K562 (cell line): ENCODE measurements around the gene DCTN2. TPM values are rescaled to one million over a fixed set of nuclear protein-coding genes. Genes with fewer than 3 reads are reported as not detected.

ENCODE experiments used
- ARNT ChIP-seq, 2 experiments: fragments of 450-650 bp; IDR thresholded peaks; 2 replicates each; pipeline ENCODE4 v1.6.1; 2016; ENCODE audit warnings: mild to moderate bottlenecking in 1 of 2
- BCOR ChIP-seq: fragments of 450-650 bp; IDR thresholded peaks from 2 replicates; pipeline ENCODE4 v1.6.1; 2016
- CBFB ChIP-seq: sonication (generic); formaldehyde crosslinking; IDR thresholded peaks from 2 replicates; pipeline ENCODE4 v1.4.0; 2020; ENCODE audit warnings: mild to moderate bottlenecking, missing genetic modification reagents
- KLF10 ChIP-seq: fragments of 250-450 bp; sonication (Bioruptor Pico); IDR thresholded peaks from 2 replicates; pipeline ENCODE4 v1.6.1; 2021; ENCODE audit warnings: matching md5 sums
- SMAD2 ChIP-seq: fragments of 150-350 bp; IDR thresholded peaks from 2 replicates; pipeline ENCODE4 v1.6.1; 2014; ENCODE audit warnings: low read depth, mild to moderate bottlenecking, low read length
- SP1 ChIP-seq: sonication (generic); formaldehyde crosslinking; IDR thresholded peaks from 2 replicates; pipeline ENCODE4 v1.8.1; 2022; ENCODE audit warnings: mild to moderate bottlenecking, missing genetic modification reagents
- SP2 ChIP-seq: IDR thresholded peaks from 2 replicates; pipeline ENCODE4 v1.6.1; 2011; ENCODE audit warnings: mild to moderate bottlenecking, low read depth, low read length, moderate library complexity; ENCODE audit not compliant: poor library complexity, severe bottlenecking; ENCODE audit errors: extremely low read depth
- SUPT5H ChIP-seq: fragments of 450-650 bp; IDR thresholded peaks from 2 replicates; pipeline ENCODE4 v1.6.1; 2016
- ZBTB7A ChIP-seq: IDR thresholded peaks from 2 replicates; pipeline ENCODE4 v1.6.1; 2011; ENCODE audit warnings: low read depth, mild to moderate bottlenecking, low read length, moderate library complexity, borderline replicate concordance; ENCODE audit not compliant: control insufficient read depth
- ZKSCAN3 ChIP-seq: fragments of 250-450 bp; sonication (Bioruptor Pico); IDR thresholded peaks from 2 replicates; pipeline ENCODE4 v1.4.0; 2020
- ZNF121 ChIP-seq: sonication (generic); formaldehyde crosslinking; conservative IDR thresholded peaks from 2 replicates; pipeline ENCODE4 v1.8.0; 2022; ENCODE audit warnings: missing genetic modification reagents
- polyA plus RNA-seq, 8 experiments: library from polyadenylated mRNA; depleted of rRNA in 4 of 8; stranded (reverse) in 5 of 8; unstranded in 3 of 8; fragments of >200 nt; fragmentation: Nextera tagmentation in 2 of 8; fragmentation: Illumina TruSeq in 1 of 8; extraction: Ambion mirVana in 2 of 8; extraction: Trizol in 1 of 8; gene quantifications; 2 replicates each; pipeline versions ENCODE4 v1.2.1 to v1.2.3, GENCODE V29; 2011 to 2014; ENCODE audit warnings: inconsistent platforms in 1 of 8, missing spikeins in 1 of 8
- total RNA-seq, 7 experiments: library from RNA; depleted of rRNA in 6 of 7; stranded (reverse); fragments of >200 nt in 6 of 7; fragmentation: Illumina TruSeq in 2 of 7; extraction: Trizol in 2 of 7; gene quantifications; 2 replicates each; pipeline versions ENCODE4 v1.2.1 to v1.2.3, GENCODE V29; 2011 to 2021; ENCODE audit warnings: low replicate concordance in 1 of 7
- TF ChIP-seq, protein P1 (sequence below): sonication (generic); formaldehyde crosslinking; IDR thresholded peaks from 2 replicates; pipeline ENCODE4 v1.8.1; 2023; ENCODE audit warnings: mild to moderate bottlenecking, missing genetic modification reagents, moderate library complexity
- TF ChIP-seq, protein P2 (sequence below): fragments of 450-650 bp; IDR thresholded peaks from 2 replicates; pipeline ENCODE4 v1.6.1; 2016; ENCODE audit warnings: antibody characterized with exemption
- TF ChIP-seq, protein P3 (sequence below): fragments of 450-650 bp; IDR thresholded peaks from 2 replicates; pipeline ENCODE4 v1.6.1; 2017; ENCODE audit warnings: antibody characterized with exemption
- TF ChIP-seq, protein P4 (sequence below): fragments of 450-650 bp; formaldehyde crosslinking; conservative IDR thresholded peaks from 2 replicates; pipeline ENCODE4 v1.4.0; 2022; ENCODE audit warnings: mild to moderate bottlenecking, missing genetic modification characterization
- TF ChIP-seq, protein P5 (sequence below): sonication (generic); formaldehyde crosslinking; IDR thresholded peaks from 2 replicates; pipeline ENCODE4 v1.8.0; 2023; ENCODE audit warnings: mild to moderate bottlenecking, missing genetic modification reagents
- TF ChIP-seq, protein P6 (sequence below): fragments of 250-450 bp; sonication (Bioruptor Pico); IDR thresholded peaks from 2 replicates; pipeline ENCODE4 v1.4.0; 2020

The DCTN2 gene
- total and polyA plus RNA-seq, 9 of the 15 experiments (the other 6 are each of a cell fraction or from before 2014, with no cell fraction given), result 43.6 to 270 (median 125) TPM

DNA sequence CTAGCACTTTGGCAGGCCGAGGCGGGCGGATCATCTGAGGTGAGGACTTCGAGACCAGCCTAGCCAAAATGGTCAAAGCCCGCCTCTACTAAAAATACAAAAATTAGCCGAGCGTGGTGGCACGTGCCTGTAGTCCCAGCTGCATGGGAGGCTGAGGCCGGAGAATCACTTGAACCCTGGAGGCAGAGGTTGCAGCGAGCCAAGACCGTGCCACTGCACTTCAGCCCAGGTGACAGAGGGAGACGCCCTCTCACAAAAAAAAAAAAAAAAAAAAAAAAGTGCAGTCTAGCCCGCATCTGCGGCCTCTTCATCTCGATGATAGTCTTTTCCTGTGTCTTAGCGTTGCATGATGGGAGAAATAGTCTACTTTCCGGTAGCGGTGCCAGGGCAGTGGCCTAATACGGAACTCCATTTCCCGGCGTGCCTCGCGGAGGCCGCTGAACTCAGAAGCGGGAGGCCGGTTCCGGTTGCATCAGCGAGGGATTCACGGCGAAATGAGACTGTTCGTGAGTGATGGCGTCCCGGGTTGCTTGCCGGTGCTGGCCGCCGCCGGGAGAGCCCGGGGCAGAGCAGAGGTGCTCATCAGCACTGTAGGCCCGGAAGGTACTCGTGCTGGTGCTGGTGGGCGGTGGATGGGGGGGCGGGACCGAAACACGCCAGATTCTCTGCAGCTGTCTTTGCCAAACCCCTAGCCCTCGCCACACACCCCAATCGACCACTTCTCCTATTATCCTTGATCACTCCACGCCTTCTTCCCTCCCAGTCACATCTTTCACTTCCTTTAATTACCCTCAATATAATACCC lies 59.2 kb downstream of the DCTN2 start, which contains the start of gene MARS1 (continued):
- TF ChIP-seq, protein P1, sequence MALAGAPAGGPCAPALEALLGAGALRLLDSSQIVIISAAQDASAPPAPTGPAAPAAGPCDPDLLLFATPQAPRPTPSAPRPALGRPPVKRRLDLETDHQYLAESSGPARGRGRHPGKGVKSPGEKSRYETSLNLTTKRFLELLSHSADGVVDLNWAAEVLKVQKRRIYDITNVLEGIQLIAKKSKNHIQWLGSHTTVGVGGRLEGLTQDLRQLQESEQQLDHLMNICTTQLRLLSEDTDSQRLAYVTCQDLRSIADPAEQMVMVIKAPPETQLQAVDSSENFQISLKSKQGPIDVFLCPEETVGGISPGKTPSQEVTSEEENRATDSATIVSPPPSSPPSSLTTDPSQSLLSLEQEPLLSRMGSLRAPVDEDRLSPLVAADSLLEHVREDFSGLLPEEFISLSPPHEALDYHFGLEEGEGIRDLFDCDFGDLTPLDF (CRISPR knock-in tag), result no peak; the same call in none of the 2 replicates
- TF ChIP-seq, protein P2, sequence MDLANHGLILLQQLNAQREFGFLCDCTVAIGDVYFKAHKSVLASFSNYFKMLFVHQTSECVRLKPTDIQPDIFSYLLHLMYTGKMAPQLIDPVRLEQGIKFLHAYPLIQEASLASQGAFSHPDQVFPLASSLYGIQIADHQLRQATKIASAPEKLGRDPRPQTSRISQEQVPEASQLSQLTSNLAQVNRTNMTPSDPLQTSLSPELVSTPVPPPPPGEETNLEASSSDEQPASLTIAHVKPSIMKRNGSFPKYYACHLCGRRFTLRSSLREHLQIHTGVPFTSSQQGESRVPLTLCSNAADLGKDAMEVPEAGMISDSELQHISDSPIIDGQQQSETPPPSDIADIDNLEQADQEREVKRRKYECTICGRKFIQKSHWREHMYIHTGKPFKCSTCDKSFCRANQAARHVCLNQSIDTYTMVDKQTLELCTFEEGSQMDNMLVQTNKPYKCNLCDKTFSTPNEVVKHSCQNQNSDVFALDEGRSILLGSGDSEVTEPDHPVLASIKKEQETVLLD, result no peak
- TF ChIP-seq SMAD2 (no peak), CBFB (CRISPR knock-in tag) (no peak), ZBTB7A (no peak), SP1 (peak; percentile 52; the same call in 1 of the 2 replicates), ZNF121 (CRISPR knock-in tag) (no peak), BCOR (peak; percentile 89), KLF10 (no peak), ZKSCAN3 (CRISPR knock-in tag) (no peak), SP2 (peak; percentile 75), ARNT (IDR thresholded peaks at IDR 0.05) (peak; percentile 24 to 55; a peak in 1 of 4 replicates), SUPT5H (peak; percentile 91)
- TF ChIP-seq, protein P3, sequence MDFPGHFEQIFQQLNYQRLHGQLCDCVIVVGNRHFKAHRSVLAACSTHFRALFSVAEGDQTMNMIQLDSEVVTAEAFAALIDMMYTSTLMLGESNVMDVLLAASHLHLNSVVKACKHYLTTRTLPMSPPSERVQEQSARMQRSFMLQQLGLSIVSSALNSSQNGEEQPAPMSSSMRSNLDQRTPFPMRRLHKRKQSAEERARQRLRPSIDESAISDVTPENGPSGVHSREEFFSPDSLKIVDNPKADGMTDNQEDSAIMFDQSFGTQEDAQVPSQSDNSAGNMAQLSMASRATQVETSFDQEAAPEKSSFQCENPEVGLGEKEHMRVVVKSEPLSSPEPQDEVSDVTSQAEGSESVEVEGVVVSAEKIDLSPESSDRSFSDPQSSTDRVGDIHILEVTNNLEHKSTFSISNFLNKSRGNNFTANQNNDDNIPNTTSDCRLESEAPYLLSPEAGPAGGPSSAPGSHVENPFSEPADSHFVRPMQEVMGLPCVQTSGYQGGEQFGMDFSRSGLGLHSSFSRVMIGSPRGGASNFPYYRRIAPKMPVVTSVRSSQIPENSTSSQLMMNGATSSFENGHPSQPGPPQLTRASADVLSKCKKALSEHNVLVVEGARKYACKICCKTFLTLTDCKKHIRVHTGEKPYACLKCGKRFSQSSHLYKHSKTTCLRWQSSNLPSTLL, result no peak
- TF ChIP-seq, protein P4, sequence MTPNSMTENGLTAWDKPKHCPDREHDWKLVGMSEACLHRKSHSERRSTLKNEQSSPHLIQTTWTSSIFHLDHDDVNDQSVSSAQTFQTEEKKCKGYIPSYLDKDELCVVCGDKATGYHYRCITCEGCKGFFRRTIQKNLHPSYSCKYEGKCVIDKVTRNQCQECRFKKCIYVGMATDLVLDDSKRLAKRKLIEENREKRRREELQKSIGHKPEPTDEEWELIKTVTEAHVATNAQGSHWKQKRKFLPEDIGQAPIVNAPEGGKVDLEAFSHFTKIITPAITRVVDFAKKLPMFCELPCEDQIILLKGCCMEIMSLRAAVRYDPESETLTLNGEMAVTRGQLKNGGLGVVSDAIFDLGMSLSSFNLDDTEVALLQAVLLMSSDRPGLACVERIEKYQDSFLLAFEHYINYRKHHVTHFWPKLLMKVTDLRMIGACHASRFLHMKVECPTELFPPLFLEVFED (CRISPR knock-in tag), result no peak
- TF ChIP-seq, protein P5, sequence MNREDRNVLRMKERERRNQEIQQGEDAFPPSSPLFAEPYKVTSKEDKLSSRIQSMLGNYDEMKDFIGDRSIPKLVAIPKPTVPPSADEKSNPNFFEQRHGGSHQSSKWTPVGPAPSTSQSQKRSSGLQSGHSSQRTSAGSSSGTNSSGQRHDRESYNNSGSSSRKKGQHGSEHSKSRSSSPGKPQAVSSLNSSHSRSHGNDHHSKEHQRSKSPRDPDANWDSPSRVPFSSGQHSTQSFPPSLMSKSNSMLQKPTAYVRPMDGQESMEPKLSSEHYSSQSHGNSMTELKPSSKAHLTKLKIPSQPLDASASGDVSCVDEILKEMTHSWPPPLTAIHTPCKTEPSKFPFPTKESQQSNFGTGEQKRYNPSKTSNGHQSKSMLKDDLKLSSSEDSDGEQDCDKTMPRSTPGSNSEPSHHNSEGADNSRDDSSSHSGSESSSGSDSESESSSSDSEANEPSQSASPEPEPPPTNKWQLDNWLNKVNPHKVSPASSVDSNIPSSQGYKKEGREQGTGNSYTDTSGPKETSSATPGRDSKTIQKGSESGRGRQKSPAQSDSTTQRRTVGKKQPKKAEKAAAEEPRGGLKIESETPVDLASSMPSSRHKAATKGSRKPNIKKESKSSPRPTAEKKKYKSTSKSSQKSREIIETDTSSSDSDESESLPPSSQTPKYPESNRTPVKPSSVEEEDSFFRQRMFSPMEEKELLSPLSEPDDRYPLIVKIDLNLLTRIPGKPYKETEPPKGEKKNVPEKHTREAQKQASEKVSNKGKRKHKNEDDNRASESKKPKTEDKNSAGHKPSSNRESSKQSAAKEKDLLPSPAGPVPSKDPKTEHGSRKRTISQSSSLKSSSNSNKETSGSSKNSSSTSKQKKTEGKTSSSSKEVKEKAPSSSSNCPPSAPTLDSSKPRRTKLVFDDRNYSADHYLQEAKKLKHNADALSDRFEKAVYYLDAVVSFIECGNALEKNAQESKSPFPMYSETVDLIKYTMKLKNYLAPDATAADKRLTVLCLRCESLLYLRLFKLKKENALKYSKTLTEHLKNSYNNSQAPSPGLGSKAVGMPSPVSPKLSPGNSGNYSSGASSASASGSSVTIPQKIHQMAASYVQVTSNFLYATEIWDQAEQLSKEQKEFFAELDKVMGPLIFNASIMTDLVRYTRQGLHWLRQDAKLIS (CRISPR knock-in tag), result peak; percentile 69; the same call in 1 of the 2 replicates
- TF ChIP-seq, protein P6, sequence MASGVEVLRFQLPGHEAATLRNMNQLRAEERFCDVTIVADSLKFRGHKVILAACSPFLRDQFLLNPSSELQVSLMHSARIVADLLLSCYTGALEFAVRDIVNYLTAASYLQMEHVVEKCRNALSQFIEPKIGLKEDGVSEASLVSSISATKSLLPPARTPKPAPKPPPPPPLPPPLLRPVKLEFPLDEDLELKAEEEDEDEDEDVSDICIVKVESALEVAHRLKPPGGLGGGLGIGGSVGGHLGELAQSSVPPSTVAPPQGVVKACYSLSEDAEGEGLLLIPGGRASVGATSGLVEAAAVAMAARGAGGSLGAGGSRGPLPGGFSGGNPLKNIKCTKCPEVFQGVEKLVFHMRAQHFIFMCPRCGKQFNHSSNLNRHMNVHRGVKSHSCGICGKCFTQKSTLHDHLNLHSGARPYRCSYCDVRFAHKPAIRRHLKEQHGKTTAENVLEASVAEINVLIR (CRISPR knock-in tag), result no peak
